ENCODE results near the gene LIPJ. TPM values are rescaled to one million over a fixed set of nuclear protein-coding genes. Genes with fewer than 3 reads are reported as not detected.

LIPJ gene
- total RNA-seq: under 1 TPM in 2 of 4 donors, not detected in 2; 0.09 to 0.15 TPM

- in situ Hi-C loops (cut with MboI; ENCODE audit: low sequenced_read_pairs in 4 of 4): loop anchor here in 1 of 4 donors (25.0 kb wide), 1 partner anchor 226 kb away; the partner anchor contains the start of gene LIPM
Measured at GRCh38 chr10:88586462-88586861, at the start of gene LIPJ. LIPJ (plus strand) TSS chr10:88586762; CDS start chr10:88590688, 3,926 bp downstream.

GRCh38 chr10:88537322-88537721, 49.2 kb upstream of the LIPJ start:
- DNase-seq (no peak), ATAC-seq (no peak)
- intact Hi-C loops (cut with DNase I; ENCODE audit: low total_unique reads): no loop called here
- H3K27ac ChIP-seq: peak overlapping the region in 3 of 4 donors; percentile 24 to 65 (median 60)
- H3K9me3 ChIP-seq: no peaks in the 10 kb centered on the region
- peaks cover 0 to 19% of the 10 kb centered on the region in 2 donors for H3K4me1 ChIP-seq
- H3K27me3 ChIP-seq: no peaks in the 10 kb centered on the region
- no peak overlapping the region for H3K4me3 ChIP-seq
- in situ Hi-C loops (cut with MboI; ENCODE audit: low sequenced_read_pairs in 4 of 4): no loop called here
- no peaks in the 10 kb centered on the region for H3K36me3 ChIP-seq
- TF ChIP-seq CTCF (IDR thresholded peaks at IDR 0.05 in 4 of 5, conservative IDR thresholded peaks at IDR 0.05 in 1 of 5): no peak
- no peak for TF ChIP-seq POLR2A (IDR thresholded peaks at IDR 0.05)

More at GRCh38 chr10:88586462-88586861, at the start of gene LIPJ:
- intact Hi-C loops (cut with DNase I; ENCODE audit: low total_unique reads): no loop called here
- TF ChIP-seq POLR2A (IDR thresholded peaks at IDR 0.05): no peak
- TF ChIP-seq CTCF (IDR thresholded peaks at IDR 0.05 in 4 of 5, conservative IDR thresholded peaks at IDR 0.05 in 1 of 5): no peak
- no peak within 1 kb of the TSS for H3K4me3 ChIP-seq
- no peaks in the 10 kb centered on the region for H3K9me3 ChIP-seq
- no peaks in the 10 kb centered on the region for H3K27me3 ChIP-seq
- ATAC-seq: no peak
- peaks cover 0 to 6% of the 10 kb centered on the region in 2 donors for H3K4me1 ChIP-seq
- DNase-seq: no peak
- no peaks in the 10 kb centered on the region for H3K36me3 ChIP-seq
- no peak within 1 kb of the TSS for H3K27ac ChIP-seq

- in situ Hi-C loops (cut with MboI; ENCODE audit: low sequenced_read_pairs in 4 of 4) (no loop called here), intact Hi-C loops (cut with DNase I; ENCODE audit: low total_unique reads) (no loop called here)
- no peak for TF ChIP-seq CTCF (IDR thresholded peaks at IDR 0.05 in 4 of 5, conservative IDR thresholded peaks at IDR 0.05 in 1 of 5)
- Histone ChIP-seq H3K27me3 (no peaks in the 10 kb centered on the region), H3K4me1 (peaks cover 0 to 19% of the 10 kb centered on the region in 2 donors), H3K27ac (peak overlapping the region; percentile 21 to 62 (median 50)), H3K36me3 (no peaks in the 10 kb centered on the region), H3K9me3 (no peaks in the 10 kb centered on the region), H3K4me3 (no peak overlapping the region)
- ATAC-seq: peak; percentile 55 to 60
- no peak for DNase-seq
Measured at GRCh38 chr10:88538048-88538447, 48.5 kb upstream of the LIPJ start.

- no peak for TF ChIP-seq POLR2A (IDR thresholded peaks at IDR 0.05)
- no peak for TF ChIP-seq CTCF (IDR thresholded peaks at IDR 0.05 in 4 of 5, conservative IDR thresholded peaks at IDR 0.05 in 1 of 5)
- in situ Hi-C loops (cut with MboI; ENCODE audit: low sequenced_read_pairs in 4 of 4) (loop anchor here in 2 of 4 donors (10.0 kb wide), 3 partner anchors 126 to 686 kb away; no protein-coding TSS in a partner anchor), intact Hi-C loops (cut with DNase I; ENCODE audit: low total_unique reads) (no loop called here)
- H3K27me3 ChIP-seq: no peaks in the 10 kb centered on the region
- no peak for ATAC-seq
- DNase-seq: no peak
- H3K9me3 ChIP-seq: no peaks in the 10 kb centered on the region
- no peak overlapping the region for H3K4me3 ChIP-seq
- no peaks in the 10 kb centered on the region for H3K36me3 ChIP-seq
- peak overlapping the region in 3 of 4 donors; percentile 11 to 74 (median 51) for H3K27ac ChIP-seq
- H3K4me1 ChIP-seq: peaks cover 0 to 16% of the 10 kb centered on the region in 2 donors
Measured at GRCh38 chr10:88540351-88540750, 46.2 kb upstream of the LIPJ start.

Data from gastrocnemius medialis (tissue), 4 donors.